HUES6 (cell line): ENCODE data around the gene FBXO41.

Experiments
- H3K27ac ChIP-seq: 2 replicates; pipeline ENCODE4 v1.7.0; 2013; ENCODE audit warnings: low read depth, mild to moderate bottlenecking, low read length, inconsistent platforms
- H3K27me3 ChIP-seq: 2 replicates; pipeline ENCODE4 v1.6.1; 2013; ENCODE audit warnings: low read length; ENCODE audit not compliant: control insufficient read depth, insufficient read depth
- H3K36me3 ChIP-seq: 2 replicates; pipeline ENCODE4 v1.6.1; 2013; ENCODE audit warnings: low read length; ENCODE audit not compliant: control insufficient read depth, insufficient read depth
- H3K4me1 ChIP-seq: 2 replicates; pipeline ENCODE4 v1.6.1; 2013; ENCODE audit warnings: low read length; ENCODE audit not compliant: control insufficient read depth, insufficient read depth
- H3K4me3 ChIP-seq: 2 replicates; pipeline ENCODE4 v1.5.1; 2013; ENCODE audit warnings: low read depth, low read length
- H3K9ac ChIP-seq: one replicate; pipeline ENCODE4 v1.6.1; 2013; ENCODE audit warnings: mild to moderate bottlenecking, low read length
- H3K9me3 ChIP-seq: 2 replicates; pipeline ENCODE4 v1.6.1; 2013; ENCODE audit warnings: low read depth, low read length; ENCODE audit not compliant: control insufficient read depth, insufficient read depth

FBXO41 gene

GRCh38 chr2:73286134-73286655 lies 1.9 kb upstream of the FBXO41 start:
- H3K4me1 ChIP-seq: peaks cover 6% of the 10 kb centered on the region

GRCh38 chr2:73285159-73285739 lies 971 bp upstream of the FBXO41 start:
- Histone ChIP-seq H3K4me3 (peak overlapping the region; percentile 65), H3K27ac (no peak overlapping the region), H3K9ac (no peak overlapping the region)

More at GRCh38 chr2:73286134-73286655, 1.9 kb upstream of the FBXO41 start:
- Histone ChIP-seq H3K9me3 (no peaks in the 10 kb centered on the region), H3K4me3 (no peak overlapping the region), H3K27ac (no peak overlapping the region), H3K9ac (no peak overlapping the region), H3K27me3 (peaks cover 78% of the 10 kb centered on the region), H3K36me3 (no peaks in the 10 kb centered on the region)

GRCh38 chr2:73283545-73284295 lies 558 bp downstream of the FBXO41 start:
- Histone ChIP-seq H3K9me3 (no peaks in the 10 kb centered on the region), H3K4me1 (peaks cover 6% of the 10 kb centered on the region), H3K27me3 (peaks cover 58% of the 10 kb centered on the region), H3K27ac (no peak overlapping the region), H3K9ac (peak overlapping the region; percentile 9), H3K4me3 (peak overlapping the region; percentile 65), H3K36me3 (no peaks in the 10 kb centered on the region)

More at GRCh38 chr2:73285159-73285739, 971 bp upstream of the FBXO41 start:
- no peaks in the 10 kb centered on the region for H3K36me3 ChIP-seq
- no peaks in the 10 kb centered on the region for H3K9me3 ChIP-seq
- H3K4me1 ChIP-seq: peaks cover 6% of the 10 kb centered on the region
- H3K27me3 ChIP-seq: peaks cover 74% of the 10 kb centered on the region

- H3K9me3 ChIP-seq: no peaks in the 10 kb centered on the region
- peak overlapping the region; percentile 65 for H3K4me3 ChIP-seq
- H3K27ac ChIP-seq: no peak overlapping the region
- H3K4me1 ChIP-seq: peaks cover 6% of the 10 kb centered on the region
- H3K27me3 ChIP-seq: peaks cover 52% of the 10 kb centered on the region
- H3K9ac ChIP-seq: no peak overlapping the region
- no peaks in the 10 kb centered on the region for H3K36me3 ChIP-seq
These were observed 1.2 kb downstream of the FBXO41 start for GRCh38 chr2:73282924-73283544.

- peaks cover 34% of the 10 kb centered on the region for H3K27me3 ChIP-seq
- H3K4me1 ChIP-seq: peaks cover 6% of the 10 kb centered on the region
- no peak overlapping the region for H3K4me3 ChIP-seq
- no peak overlapping the region for H3K9ac ChIP-seq
- no peaks in the 10 kb centered on the region for H3K36me3 ChIP-seq
- no peaks in the 10 kb centered on the region for H3K9me3 ChIP-seq
- no peak overlapping the region for H3K27ac ChIP-seq
These were observed 3.0 kb downstream of the FBXO41 start for GRCh38 chr2:73281244-73281643.

- no peak overlapping the region for H3K27ac ChIP-seq
- H3K9ac ChIP-seq: no peak overlapping the region
- no peak overlapping the region for H3K4me3 ChIP-seq
- no peaks in the 10 kb centered on the region for H3K36me3 ChIP-seq
- H3K9me3 ChIP-seq: no peaks in the 10 kb centered on the region
- peaks cover 20% of the 10 kb centered on the region for H3K27me3 ChIP-seq
- peaks cover 1% of the 10 kb centered on the region; the same call in 1 of the 2 replicates for H3K4me1 ChIP-seq
These were observed 4.4 kb downstream of the FBXO41 start for GRCh38 chr2:73279852-73280251.

GRCh38 chr2:73272270-73272669 lies 12.0 kb downstream of the FBXO41 start:
- Histone ChIP-seq H3K9ac (no peak overlapping the region), H3K36me3 (no peaks in the 10 kb centered on the region), H3K4me3 (no peak overlapping the region), H3K4me1 (peaks cover 7% of the 10 kb centered on the region; the same call in 1 of the 2 replicates), H3K27me3 (peaks cover 53% of the 10 kb centered on the region), H3K27ac (no peak overlapping the region), H3K9me3 (no peaks in the 10 kb centered on the region)

GRCh38 chr2:73269686-73270465 lies 14.4 kb downstream of the FBXO41 start:
- peaks cover 69% of the 10 kb centered on the region for H3K27me3 ChIP-seq
- no peak overlapping the region for H3K9ac ChIP-seq
- H3K4me3 ChIP-seq: peak overlapping the region; percentile 45
- H3K36me3 ChIP-seq: no peaks in the 10 kb centered on the region
- peaks cover 7% of the 10 kb centered on the region; the same call in 1 of the 2 replicates for H3K4me1 ChIP-seq
- no peak overlapping the region for H3K27ac ChIP-seq
- H3K9me3 ChIP-seq: no peaks in the 10 kb centered on the region

GRCh38 chr2:73268830-73269685 lies 15.2 kb downstream of the FBXO41 start:
- Histone ChIP-seq H3K36me3 (no peaks in the 10 kb centered on the region), H3K27me3 (peaks cover 69% of the 10 kb centered on the region), H3K4me3 (peak overlapping the region; percentile 45), H3K9ac (no peak overlapping the region), H3K9me3 (no peaks in the 10 kb centered on the region), H3K4me1 (peaks cover 7% of the 10 kb centered on the region; the same call in 1 of the 2 replicates), H3K27ac (no peak overlapping the region)

- no peaks in the 10 kb centered on the region for H3K9me3 ChIP-seq
- H3K9ac ChIP-seq: no peak overlapping the region
- peaks cover 69% of the 10 kb centered on the region for H3K27me3 ChIP-seq
- no peak overlapping the region for H3K27ac ChIP-seq
- H3K4me1 ChIP-seq: peaks cover 7% of the 10 kb centered on the region; the same call in 1 of the 2 replicates
- peaks cover 4% of the 10 kb centered on the region; the same call in 1 of the 2 replicates for H3K36me3 ChIP-seq
- H3K4me3 ChIP-seq: peak overlapping the region; percentile 45
These were observed 15.9 kb downstream of the FBXO41 start for GRCh38 chr2:73268366-73268829.
